Measurements from ENCODE around the gene RHBDD2.

DNA sequence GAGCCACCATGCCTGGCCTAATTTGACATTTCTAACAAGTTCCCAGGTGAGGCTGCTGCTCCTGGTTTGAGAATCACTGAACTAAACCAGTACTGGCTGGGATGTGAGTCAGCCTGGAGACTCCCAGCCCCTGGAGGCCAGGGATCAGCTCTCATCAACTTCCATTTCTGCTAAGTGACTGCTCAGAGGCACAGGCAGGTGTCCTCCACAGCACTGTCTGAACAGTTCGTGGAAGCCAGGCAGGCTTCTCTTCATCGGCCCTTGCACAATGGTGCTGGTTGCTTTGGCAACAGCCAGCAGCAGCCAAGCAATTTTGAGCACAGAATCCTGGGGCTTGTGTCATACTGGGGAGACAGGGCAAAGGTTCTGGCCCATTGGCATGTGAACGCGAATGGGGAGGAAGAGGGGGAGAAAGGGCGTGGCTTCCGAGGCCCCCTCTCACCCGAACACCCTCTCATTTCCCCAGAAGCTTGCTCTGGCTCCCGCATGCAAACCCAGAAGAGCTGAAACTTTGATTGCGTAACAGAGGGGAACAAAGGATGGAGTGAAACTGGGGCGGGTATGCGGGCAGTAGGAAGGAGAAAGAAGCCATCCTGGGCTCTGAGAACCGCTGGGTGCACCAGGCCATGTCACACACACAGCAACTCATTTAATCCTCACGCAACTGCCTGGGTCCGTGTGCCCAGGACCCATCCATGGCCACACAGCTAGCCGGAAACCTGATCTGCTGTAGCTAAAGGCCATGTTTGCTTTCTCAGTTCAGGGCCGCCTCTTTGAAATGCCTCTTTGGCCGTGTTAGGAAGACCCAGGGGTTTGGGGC is 27.2 kb downstream of the RHBDD2 start:
- no peak for TF ChIP-seq POLR2AphosphoS5 (IDR thresholded peaks at IDR 0.05; ENCODE audit: low read depth, low read length)
- TF ChIP-seq FOXJ3 (CRISPR knock-in tag; IDR thresholded peaks at IDR 0.05), result no peak
- TF ChIP-seq EZH2phosphoT487 (IDR thresholded peaks at IDR 0.05; ENCODE audit: borderline replicate concordance, low read depth), result no peak
- TF ChIP-seq, protein P1, sequence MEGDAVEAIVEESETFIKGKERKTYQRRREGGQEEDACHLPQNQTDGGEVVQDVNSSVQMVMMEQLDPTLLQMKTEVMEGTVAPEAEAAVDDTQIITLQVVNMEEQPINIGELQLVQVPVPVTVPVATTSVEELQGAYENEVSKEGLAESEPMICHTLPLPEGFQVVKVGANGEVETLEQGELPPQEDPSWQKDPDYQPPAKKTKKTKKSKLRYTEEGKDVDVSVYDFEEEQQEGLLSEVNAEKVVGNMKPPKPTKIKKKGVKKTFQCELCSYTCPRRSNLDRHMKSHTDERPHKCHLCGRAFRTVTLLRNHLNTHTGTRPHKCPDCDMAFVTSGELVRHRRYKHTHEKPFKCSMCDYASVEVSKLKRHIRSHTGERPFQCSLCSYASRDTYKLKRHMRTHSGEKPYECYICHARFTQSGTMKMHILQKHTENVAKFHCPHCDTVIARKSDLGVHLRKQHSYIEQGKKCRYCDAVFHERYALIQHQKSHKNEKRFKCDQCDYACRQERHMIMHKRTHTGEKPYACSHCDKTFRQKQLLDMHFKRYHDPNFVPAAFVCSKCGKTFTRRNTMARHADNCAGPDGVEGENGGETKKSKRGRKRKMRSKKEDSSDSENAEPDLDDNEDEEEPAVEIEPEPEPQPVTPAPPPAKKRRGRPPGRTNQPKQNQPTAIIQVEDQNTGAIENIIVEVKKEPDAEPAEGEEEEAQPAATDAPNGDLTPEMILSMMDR (IDR thresholded peaks at IDR 0.05), result no peak
- TF ChIP-seq RFX5 (IDR thresholded peaks at IDR 0.05; ENCODE audit: low read length), result no peak
- TF ChIP-seq YY1 (IDR thresholded peaks at IDR 0.05; ENCODE audit: low read depth), result no peak
- no peak for TF ChIP-seq FOSL2 (IDR thresholded peaks at IDR 0.05; ENCODE audit: borderline replicate concordance, low read depth)
- TF ChIP-seq, protein P2, sequence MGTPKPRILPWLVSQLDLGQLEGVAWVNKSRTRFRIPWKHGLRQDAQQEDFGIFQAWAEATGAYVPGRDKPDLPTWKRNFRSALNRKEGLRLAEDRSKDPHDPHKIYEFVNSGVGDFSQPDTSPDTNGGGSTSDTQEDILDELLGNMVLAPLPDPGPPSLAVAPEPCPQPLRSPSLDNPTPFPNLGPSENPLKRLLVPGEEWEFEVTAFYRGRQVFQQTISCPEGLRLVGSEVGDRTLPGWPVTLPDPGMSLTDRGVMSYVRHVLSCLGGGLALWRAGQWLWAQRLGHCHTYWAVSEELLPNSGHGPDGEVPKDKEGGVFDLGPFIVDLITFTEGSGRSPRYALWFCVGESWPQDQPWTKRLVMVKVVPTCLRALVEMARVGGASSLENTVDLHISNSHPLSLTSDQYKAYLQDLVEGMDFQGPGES (IDR thresholded peaks at IDR 0.05; ENCODE audit: low read depth, low read length), result no peak
- TF ChIP-seq, protein P3, sequence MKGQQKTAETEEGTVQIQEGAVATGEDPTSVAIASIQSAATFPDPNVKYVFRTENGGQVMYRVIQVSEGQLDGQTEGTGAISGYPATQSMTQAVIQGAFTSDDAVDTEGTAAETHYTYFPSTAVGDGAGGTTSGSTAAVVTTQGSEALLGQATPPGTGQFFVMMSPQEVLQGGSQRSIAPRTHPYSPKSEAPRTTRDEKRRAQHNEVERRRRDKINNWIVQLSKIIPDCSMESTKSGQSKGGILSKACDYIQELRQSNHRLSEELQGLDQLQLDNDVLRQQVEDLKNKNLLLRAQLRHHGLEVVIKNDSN (IDR thresholded peaks at IDR 0.05; ENCODE audit: borderline replicate concordance, low read depth), result no peak
- no peak for TF ChIP-seq EP300 (IDR thresholded peaks at IDR 0.05; ENCODE audit: borderline replicate concordance in 1 of 2, low read depth in 1 of 2, low read length in 1 of 2)
- TF ChIP-seq, protein P4, sequence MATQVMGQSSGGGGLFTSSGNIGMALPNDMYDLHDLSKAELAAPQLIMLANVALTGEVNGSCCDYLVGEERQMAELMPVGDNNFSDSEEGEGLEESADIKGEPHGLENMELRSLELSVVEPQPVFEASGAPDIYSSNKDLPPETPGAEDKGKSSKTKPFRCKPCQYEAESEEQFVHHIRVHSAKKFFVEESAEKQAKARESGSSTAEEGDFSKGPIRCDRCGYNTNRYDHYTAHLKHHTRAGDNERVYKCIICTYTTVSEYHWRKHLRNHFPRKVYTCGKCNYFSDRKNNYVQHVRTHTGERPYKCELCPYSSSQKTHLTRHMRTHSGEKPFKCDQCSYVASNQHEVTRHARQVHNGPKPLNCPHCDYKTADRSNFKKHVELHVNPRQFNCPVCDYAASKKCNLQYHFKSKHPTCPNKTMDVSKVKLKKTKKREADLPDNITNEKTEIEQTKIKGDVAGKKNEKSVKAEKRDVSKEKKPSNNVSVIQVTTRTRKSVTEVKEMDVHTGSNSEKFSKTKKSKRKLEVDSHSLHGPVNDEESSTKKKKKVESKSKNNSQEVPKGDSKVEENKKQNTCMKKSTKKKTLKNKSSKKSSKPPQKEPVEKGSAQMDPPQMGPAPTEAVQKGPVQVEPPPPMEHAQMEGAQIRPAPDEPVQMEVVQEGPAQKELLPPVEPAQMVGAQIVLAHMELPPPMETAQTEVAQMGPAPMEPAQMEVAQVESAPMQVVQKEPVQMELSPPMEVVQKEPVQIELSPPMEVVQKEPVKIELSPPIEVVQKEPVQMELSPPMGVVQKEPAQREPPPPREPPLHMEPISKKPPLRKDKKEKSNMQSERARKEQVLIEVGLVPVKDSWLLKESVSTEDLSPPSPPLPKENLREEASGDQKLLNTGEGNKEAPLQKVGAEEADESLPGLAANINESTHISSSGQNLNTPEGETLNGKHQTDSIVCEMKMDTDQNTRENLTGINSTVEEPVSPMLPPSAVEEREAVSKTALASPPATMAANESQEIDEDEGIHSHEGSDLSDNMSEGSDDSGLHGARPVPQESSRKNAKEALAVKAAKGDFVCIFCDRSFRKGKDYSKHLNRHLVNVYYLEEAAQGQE (IDR thresholded peaks at IDR 0.05; ENCODE audit: low read depth, low read length), result no peak
- no peak for TF ChIP-seq GABPA (IDR thresholded peaks at IDR 0.05; ENCODE audit: low read depth)
- TF ChIP-seq, protein P5, sequence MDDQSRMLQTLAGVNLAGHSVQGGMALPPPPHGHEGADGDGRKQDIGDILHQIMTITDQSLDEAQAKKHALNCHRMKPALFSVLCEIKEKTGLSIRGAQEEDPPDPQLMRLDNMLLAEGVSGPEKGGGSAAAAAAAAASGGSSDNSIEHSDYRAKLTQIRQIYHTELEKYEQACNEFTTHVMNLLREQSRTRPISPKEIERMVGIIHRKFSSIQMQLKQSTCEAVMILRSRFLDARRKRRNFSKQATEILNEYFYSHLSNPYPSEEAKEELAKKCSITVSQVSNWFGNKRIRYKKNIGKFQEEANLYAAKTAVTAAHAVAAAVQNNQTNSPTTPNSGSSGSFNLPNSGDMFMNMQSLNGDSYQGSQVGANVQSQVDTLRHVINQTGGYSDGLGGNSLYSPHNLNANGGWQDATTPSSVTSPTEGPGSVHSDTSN (IDR thresholded peaks at IDR 0.05), result no peak
- no peak for TF ChIP-seq MXI1 (IDR thresholded peaks at IDR 0.05; ENCODE audit: low read depth, low read length)
